Stimulated activated CD4-positive, alpha-beta T cell treated with anti-CD3 and anti-CD28 coated beads, Interleukin-2, amount 100 ng/mL, for 24 hours (primary cell): ENCODE measurements around the gene RASGEF1C.
A peak's percentile ranks its signal among the peaks of the same experiment; 100 is the strongest.
"Not testable (repeated sequence)": the region's sequence is repeated elsewhere in the genome, so short reads cannot be mapped to it uniquely, and the experiment has no call there.

ENCODE experiments used
- DNase-seq, 2 donors: peaks; one replicate each; pipeline ENCODE4 v3.0.0-alpha.2; 2020

Gene RASGEF1C

DNA sequence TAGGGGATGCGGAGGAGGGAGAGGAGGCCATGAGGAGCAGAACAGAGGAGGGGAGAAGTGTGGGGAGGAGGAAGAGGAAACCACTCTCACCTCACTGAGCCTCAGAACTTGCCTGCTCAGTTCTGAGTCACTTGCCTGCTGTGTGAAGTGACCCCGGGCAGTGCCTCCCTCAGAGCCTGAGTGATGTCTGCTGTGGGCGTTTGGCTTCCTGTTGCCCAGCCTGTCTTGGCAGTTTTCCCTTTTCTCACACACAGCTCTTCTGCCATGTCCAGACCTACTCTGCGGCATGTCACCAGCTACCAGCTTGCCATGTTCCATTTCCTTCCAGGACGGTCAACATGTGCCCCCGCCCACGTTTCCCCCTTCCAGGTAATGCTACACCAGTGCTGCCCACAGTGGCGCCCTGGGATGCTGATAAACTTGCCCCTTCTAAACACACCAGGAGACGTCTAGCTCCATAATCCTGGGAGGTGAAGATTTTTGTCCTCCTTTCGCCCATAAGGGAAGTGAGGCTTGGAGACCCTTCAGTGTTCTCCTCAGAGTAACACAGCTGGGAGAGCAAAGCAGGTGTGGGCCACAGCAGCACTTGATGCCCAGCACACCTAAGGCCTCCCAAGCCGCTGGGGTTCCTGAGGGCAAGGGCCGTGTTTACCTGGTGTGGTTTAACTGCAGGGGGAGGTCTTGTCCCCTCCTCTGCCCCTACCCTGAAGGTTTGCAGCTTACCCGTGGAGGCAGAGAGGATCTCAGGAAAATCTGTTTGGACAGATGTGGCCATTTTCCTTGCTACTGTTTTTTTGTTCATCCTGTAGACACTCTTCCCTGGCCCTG lies 73.7 kb downstream of the RASGEF1C start:
- DNase-seq = peak in 1 of 2 donors; percentile 43

DNA sequence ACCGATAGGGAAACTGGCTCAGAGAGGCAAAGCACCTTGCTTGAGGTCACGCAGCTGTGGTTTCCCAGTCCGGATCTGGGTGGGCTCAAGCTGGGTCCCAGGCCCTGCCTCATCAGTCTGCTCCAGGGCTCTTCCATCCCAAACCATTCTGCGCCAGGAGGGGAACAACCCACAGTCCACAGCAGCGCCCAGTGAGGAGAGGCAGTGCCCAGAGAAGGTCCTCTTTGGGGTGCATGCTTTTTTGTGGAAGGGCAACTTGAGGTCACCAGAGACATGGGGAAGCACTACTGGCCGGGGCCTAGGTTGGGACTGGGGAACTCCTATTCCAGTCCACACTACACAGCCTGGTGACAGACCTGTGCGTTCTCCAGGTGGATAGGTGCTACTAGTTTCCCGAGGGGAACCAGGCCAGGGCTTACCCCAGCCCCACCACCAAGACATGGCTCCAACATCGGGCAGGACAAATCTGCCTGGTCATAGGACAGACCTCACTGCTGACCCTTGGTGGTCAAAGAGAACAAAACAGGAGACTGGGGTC lies 75.0 kb downstream of the RASGEF1C start:
- DNase-seq = no peak

DNA sequence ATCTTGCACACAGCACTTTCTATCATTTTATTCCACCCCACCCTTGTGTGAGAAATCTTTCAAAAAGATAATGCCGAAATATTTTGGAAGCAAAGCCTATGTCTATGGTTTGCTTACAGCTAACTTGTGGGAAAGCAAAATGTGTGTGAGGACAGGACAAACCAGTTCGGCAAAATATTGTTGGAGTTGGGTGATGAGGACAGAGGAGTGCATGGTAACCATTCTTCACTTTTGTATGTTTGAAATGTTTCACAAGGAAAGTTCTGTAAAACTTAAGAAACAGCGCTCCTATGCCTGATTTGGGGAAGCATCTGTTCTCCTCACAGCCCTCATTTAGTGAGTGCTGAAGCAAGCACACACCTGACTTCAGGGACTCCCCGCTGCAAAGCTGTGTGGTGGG lies 75.5 kb downstream of the RASGEF1C start:
- DNase-seq = no peak

DNA sequence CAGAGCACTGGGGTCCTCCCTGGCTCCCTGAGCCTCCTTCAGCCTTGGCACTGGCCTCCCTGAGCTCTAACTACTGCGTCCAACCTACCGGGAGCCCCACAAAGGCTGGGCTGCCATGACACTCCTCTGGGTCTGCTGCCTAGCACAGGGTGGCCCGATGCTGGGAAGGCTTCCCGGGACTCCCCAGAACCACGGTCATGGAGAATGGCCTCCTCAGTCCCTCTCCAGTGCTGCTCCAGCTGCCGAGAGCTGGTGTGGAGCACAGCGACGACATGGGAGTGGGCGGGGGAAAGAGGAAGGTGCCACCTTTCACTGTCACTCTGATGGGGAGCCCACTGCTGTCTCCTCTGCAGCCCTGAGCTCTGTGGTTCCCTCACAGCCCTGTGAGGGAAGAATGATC lies 76.0 kb downstream of the RASGEF1C start:
- DNase-seq = no peak

DNA sequence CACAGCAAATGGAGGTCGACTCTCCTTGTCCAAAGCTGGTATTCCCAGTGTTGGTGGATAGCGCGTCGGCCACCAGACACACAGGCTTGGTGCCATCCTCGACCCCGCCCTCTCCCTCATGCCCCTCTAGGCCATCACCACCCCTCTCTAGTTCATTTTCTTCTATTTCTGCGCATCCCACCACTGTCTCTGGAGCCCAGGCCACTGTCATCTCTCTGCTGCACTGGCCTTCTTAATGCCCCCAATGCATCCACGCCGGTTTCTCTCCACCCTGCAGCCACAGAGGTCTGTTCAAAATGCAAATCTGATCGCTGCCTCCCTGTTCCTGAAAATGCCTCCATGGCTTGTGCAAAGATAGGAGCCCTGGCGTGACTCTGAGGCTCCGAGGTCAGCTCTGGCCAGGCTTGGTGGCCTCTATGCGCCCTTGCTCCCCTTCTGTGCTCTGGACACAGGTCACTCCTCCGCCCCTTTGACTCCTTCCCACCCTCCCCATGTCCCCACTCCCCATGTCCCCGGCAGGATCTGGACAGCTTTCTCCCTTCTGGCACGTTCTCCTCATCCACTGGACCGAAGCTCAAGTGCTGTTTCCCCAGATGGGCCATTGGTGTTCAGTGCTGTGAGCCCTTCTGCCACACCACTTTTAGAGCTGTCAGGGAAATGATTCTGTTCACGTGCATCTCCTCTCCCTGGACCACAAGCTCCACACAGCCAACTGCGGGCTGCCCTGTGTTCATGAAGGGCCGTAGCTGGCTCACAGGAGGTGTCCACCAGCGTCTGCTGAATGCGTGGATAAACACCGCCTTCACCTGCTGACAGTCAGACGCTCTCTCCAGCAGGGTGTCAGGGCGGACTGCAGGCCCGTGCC lies 77.9 kb downstream of the RASGEF1C start:
- no peak for DNase-seq

DNA sequence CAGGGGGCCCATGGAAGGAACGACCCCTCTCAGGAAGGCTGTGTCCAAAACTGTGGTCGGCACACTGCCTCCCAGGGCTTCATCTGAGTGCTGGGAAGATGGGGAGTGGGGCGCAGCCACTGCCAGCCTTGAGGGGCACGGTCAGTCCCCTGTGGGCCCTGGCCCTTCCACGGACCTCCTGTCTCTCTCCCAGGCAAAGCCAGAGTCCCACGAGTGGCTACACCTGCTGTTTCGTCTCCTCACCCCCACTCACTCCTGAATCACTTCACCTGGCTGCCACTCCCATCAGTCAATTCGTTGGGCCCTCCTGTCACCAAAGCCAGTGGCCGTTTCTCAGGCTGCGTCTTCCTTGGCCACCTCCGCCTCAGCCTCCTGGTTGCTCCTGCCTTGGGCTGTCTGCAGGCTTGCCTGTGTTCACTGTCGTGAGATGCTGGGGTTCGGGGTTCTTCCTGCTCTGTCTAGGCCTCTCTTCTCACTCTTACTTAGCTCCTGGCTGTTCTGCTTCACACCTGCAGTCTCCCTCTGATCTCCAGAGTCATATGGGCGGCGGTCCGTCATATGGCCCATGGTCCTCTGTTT lies 78.6 kb downstream of the RASGEF1C start:
- no peak for DNase-seq

DNA sequence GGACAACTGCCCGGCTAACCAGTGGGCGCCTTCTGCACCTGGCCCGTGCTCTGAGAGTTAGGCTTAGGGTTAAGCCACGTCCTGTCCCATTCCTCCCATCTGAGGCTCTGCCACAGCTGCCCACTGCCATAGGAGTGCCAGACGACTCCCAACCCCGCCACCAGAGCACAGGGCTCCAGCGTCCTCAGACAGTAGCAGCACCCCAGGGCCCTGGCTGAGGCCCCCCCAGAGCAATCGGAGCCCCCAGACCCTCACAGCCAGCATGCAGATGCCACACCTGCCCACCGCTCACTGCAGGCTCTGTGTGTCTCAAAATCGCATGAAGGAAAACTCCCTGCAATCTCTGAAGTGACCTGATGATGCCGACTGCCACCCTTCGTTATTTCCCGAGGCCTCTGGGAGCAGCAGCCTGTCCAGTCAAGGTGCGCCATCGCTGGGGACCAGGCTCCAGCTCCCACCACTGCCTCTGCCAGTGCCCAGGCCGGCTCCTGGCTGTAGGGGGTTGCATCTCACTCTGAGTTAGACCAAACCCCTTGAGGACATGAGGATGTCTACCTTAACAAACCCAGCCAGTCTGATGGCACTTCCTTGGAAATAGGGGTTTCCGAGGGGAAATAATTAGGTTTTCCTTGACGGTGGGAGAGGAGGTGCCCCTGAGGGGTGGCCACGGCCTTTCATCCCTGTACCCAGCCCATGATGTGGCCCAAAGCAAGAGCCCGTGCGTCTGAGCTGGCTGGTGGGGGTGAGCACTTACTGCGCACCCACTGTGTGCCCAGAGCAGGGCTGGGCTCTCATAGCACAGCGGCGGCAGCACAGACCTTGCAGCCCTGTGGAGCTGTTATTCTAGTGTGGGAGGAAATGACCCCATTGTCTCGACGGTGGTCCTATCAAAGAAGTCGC lies 79.5 kb downstream of the RASGEF1C start:
- no peak for DNase-seq

DNA sequence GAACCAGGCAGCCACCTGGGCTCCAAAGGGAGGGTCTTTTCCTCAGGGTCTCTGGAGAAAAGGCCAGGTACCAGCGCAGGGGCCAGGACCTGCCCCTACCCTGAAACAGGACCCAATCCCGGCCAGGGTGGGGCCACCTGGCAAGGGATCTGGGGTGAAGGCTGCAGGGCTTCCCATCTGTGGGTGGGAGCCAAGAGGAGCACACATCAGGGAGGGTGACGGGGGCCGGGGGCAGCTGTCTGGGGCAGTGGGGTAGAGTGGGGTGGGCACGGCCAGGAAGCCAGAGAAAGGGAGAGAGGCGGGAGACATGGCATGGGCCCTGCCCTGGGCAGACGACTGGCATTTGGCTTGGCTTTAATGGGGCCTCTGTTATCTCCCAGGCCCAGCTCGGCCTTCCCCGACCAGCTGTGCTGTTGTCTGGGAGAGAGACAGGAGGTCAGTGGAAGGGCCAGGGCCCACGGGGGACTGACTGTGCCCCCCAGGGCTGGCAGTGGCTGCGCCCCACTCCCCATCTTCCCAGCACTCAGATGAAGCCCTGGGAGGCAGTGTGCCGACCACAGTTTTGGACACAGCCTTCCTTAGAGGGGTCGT lies 80.2 kb downstream of the RASGEF1C start:
- no peak for DNase-seq

DNA sequence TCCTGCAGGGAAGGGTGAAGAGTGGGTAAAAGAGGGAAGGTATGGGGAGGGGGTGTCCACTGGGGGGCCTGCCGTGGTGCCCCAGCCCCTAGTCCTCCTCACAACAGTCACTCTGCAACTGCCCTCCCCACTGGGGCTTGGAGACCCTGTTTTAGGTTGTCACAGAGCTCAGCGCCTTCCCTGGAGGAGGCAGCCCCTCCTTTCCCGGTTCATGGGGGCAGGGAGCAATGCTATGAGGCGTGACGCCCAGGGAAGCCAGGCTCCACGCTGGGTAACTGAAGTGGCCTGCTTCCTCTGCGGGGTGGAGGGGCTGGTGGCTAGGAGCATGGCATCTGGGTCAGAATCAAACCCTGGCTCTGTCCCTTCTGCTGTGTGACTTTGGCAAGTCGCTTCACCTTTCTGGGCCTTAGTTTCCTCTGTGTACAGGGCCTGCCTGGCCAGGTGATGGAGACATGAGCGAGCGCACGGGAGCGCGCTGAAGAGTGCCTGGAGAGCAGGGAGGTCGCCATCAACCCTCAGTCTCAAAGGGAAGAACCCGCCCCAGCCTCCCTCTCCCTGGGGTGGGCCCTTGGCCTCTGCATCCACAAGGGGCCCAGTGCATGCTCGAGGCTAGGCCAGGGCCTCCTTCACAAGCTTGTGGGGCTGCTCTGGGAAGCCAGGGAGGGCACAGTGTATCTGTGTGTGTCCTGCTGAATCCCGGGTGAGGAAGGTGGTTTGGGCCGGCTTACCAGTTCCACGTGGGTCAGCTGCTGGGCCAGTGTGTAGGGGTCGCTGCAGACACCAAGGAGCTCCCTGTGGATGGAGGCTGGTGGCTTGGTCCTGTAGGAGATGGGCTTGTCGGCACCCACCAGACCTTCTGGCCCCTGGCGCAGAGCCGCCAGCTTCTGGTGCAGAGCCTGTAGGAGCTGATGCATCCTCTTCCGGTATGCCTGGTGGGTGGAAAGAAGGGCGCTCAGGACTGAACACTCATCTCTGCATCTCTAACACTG lies 81.0 kb downstream of the RASGEF1C start:
- no peak for DNase-seq

DNA sequence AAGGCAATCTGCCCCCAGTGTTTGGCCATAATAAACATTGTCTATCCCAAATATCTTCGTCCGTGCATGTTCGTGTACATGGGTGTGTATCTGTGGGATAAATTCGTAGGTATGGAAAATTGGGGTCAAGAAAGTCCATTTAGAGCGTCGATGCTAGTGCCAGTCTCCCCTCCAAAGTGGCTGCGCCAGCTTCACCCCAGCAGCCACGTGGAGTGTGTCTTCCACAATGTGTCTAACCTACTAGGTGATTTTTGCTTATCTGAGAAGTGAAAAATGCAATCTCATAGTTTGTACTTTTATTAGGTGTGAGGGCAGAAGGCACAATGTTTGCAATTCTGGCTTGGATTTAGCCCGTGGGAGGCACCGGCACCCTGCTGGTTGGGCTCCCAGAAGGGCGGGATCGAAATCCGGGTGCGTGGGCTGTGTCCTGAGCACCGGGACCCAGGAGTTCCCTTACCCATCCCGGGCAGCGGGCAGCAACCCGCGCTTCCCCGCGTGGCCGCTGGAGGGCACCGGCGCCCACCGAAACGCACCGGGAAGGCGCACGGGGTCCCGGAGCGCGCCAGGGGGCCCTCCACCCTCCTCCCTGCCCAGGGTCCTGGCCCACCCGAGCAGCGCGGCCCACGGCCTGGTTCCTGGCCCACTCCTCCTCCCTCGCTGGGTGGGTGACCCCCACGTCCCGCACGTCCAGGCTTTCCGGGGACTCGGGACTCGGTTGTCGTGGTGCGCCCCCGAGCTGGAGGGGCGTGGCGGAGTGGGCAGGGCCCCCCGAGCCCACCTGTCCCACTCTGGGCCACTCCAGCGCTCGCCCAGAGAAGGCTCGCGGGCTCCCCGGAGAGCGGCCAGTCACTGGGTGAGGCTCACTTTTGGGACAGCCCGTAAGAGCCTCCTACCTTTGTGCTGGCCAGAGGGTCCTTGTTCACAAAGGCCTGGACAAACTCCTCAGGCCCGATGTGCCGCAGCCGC lies 82.0 kb downstream of the RASGEF1C start:
- peak in 1 of 2 donors; percentile 57 for DNase-seq

DNA sequence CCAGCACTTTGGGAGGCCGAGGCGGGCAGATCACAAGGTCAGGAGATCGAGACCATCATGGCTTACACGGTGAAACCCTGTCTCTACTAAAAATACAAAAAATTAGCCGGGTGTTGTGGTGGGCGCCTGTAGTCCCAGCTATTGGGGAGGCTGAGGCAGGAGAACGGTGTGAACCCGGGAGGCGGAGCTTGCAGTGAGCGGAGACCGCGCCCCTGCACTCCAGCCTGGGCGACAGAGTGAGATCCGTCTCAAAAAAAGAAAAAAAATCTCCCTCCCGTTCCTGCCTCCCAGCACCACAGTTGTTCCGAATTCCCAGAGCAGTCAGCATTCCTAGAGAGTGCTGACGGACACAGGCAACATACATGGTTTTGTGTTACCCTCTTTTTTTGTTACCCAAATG lies 82.9 kb downstream of the RASGEF1C start:
- DNase-seq = not testable (repeated sequence)

DNA sequence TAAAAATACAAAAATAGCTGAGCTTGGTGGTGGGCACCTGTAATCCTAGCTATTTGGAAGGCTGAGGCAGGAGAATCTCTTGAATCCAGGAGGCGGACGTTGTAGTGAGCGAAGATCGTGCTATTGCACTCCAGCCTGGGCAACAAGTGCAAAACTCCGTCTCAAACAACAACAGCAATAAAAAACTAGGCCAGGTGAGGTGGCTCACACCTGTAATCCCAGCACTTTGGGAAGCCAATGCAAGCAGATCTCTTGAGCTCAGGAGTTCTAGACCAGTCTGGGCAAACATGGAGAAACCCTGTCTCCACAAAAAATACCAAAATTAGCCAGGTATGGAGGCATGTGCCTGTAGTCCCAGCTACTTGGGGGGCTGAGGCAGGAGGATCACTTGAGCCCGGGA lies 84.3 kb downstream of the RASGEF1C start:
- DNase-seq = not testable (repeated sequence)

DNA sequence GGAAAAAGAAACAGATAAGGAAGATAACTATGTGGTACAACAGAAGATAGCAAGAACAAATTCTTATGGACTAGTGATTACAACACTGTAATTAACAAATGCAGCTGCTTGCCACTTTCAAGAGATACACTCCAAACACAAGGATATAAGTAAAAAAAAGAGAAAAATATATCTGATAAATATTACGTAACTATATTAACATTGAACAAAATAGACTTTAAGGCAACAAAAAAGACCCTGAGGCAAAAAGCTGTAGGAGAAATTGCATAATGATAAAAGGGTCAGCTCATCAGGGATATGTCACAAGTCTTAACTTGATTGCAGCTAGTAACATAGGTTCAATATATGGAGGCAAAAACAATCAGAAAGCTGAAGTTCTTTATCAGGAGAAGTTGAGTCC lies 86.1 kb downstream of the RASGEF1C start:
- DNase-seq = no peak

DNA sequence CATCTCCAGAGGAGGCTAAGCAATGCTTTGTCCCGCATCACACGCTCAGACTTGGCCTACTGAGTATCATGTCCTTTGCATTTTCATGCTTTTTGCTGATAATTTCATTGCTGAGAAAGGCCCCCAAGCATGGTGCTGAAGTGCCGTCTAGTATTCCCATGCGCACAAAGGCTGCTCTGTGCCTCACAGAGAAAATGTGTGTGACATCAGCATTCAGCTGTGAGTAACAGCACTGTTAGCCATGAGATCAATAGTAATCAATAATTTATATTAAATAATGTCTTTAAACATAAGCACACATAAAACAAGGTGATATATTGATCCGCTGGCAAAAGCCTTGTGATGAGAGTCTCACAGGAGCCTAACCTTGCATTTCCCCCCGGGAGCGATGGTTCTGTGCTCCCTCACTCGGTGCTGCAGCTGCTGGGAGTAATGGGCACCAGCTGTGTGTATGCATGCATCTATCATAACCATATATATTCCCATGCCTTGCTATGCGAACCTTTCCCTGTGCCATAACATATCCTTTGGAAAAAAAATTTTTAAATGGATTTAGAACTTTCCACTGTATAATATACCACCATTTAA lies 87.1 kb downstream of the RASGEF1C start:
- DNase-seq = no peak

DNA sequence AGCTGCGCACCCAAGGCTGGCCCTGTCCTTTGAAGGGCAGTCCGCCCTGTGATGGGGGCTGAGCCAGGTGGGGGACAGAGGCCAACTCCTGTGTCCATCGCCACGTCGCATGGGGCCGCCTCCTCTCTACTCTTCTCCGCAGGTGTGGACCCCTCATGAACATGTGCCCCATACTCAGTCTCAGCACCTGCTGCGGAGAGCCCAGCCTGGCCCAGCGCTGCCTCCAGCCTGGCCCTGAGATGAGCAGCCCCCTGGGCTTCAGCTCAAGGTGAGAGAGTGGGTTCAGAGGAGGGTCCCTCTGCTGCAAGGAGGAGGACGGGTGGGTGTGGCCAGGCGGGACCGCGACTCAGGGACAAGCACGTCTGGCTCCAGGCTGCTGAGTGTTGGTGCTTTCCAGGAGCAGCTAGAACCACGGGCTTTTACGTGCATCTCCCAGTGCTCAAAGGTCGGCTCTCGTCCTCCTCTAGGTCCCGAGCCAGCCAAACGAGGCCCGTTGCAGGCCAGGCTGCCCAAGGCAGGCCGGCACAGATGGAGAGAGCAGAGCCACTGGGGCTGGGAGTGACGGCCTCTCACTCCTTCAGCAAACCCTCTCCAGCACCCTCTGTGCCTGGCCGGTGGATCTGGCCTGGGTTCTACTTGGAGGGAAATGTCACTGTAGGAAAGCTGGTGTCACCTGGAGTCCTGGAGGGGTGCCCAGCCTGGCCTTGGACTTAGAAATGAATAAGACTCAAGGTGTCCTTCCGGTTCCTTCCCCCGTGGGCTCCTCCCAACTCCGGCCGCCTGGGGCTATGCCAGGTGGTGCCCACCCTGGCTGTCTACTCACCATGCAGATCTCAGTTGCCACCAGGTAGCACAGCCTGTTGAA lies 88.5 kb downstream of the RASGEF1C start:
- no peak for DNase-seq

DNA sequence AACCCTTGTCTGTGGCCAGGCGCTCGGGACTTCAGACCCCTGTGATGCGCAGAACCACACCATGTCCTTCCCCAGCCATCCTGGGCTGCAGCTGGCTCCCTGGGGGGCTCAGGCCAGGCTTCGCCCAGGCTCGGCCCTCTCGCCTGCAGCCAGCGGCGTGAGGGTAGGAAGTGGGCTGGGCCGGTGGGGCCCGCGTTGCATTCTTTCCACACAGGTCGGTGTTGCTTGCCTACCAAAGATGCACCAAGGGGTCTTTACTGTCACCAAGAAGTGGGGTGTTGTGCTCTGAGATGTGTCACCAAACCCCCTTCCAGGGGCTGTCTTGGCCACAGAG lies 89.1 kb downstream of the RASGEF1C start:
- no peak for DNase-seq

DNA sequence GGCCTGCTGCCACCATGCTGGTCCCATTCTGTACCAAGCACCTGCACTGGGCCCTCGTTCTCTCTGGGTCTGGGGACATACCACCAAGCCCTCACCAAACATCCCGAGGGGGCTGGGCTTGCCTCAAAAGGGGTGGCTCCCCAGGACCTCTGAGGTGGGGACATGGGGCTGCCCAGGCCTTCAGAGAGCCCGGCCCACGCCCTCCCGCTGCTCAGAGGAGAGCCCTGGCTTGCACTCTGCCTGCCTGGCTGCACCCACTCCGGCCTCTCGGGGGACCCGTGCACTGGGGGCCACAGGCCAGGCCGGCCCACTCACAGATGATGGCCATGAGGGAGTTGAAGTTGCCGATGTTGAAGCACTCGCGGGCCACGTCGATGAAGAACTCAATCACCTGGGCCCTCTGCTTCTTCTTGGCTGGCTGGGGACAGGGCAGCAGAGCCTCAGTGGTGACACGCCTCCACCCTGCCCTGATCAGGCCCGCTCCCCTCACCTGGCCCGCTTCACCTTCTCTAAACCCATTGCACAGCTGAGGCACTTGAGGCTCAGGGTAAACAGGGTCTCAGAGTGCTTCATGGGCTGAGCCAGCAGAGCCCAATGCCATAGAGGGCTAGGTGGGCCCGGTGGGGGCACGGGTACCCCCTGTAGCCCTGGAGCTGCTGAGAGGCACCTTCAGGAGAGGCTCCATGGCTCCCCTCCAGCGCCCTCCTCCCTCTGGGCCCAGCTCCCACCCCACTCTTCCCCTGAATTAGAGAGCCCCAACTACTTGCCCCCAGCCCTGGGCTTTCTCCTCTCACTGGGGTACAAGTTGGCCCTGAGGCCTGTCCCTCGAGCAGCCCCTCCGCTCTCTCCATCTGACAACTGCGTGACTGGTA lies 89.7 kb downstream of the RASGEF1C start:
- DNase-seq = no peak
